SK-N-SH (cell line): Measurements from ENCODE around the gene CXXC1.

Experiments used
- EP300 ChIP-seq, 2 experiments: IDR thresholded peaks; 2 replicates each; pipeline versions ENCODE4 v1.4.0 to v1.6.1; 2012; ENCODE audit warnings: borderline replicate concordance in 1 of 2, low read depth in 1 of 2, low read length in 1 of 2
- EZH2phosphoT487 ChIP-seq: fragments of 200-600 bp; sonication (generic); IDR thresholded peaks from 2 replicates; pipeline ENCODE4 v1.6.1; 2017; ENCODE audit warnings: low read depth, mixed run types, mild to moderate bottlenecking, antibody characterized with exemption, moderate library complexity, borderline replicate concordance
- GATA2 ChIP-seq: sonication (generic); formaldehyde crosslinking; IDR thresholded peaks from 2 replicates; pipeline ENCODE4 v1.5.0; 2020; ENCODE audit warnings: mild to moderate bottlenecking, missing genetic modification reagents
- MAX ChIP-seq: IDR thresholded peaks from 2 replicates; pipeline ENCODE4 v1.4.0; 2012; ENCODE audit warnings: low read depth
- MEF2A ChIP-seq: IDR thresholded peaks from 2 replicates; pipeline ENCODE4 v1.4.0; 2012; ENCODE audit warnings: low read depth, borderline replicate concordance
- POLR2AphosphoS5 ChIP-seq: IDR thresholded peaks from 2 replicates; pipeline ENCODE4 v1.6.1; 2012; ENCODE audit warnings: low read depth, low read length
- RCOR1 ChIP-seq: fragments of 150-350 bp; IDR thresholded peaks from 2 replicates; pipeline ENCODE4 v1.6.1; 2017; ENCODE audit warnings: antibody characterized with exemption, low read length
- TEAD4 ChIP-seq: IDR thresholded peaks from 2 replicates; pipeline ENCODE4 v1.4.0; 2012; ENCODE audit warnings: mild to moderate bottlenecking, borderline replicate concordance; ENCODE audit not compliant: insufficient read depth
- YY1 ChIP-seq: IDR thresholded peaks from 2 replicates; pipeline ENCODE4 v1.4.0; 2012; ENCODE audit warnings: low read depth, mild to moderate bottlenecking
- TF ChIP-seq, protein P1 (sequence below): fragments of 200-600 bp; sonication (generic); IDR thresholded peaks from 2 replicates; pipeline ENCODE4 v1.6.1; 2017; ENCODE audit warnings: antibody characterized with exemption, mild to moderate bottlenecking, moderate library complexity
- TF ChIP-seq, protein P2 (sequence below): IDR thresholded peaks from 2 replicates; pipeline ENCODE4 v1.4.0; 2012; ENCODE audit warnings: low read depth, borderline replicate concordance

DNA sequence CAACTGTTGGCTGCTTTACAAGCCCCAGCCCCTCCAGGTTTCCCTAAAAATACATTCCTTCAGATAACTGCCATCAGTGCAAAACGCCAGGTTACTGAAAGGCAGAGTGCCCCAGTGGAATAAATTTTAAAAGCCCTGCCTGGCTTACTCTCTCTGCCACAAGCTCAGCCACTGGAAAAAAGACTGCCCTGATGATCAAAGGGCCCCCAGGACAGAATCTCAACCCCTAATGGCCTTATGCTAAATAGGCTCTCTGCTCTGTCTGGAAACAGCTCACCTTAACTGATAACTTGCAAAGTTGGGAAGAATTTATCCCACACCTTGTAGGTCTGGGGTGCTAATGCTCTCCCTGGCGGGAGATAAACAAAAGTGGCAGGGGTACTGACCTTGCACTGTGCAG lies 55.1 kb downstream of the CXXC1 start:
- TF ChIP-seq, protein P1, sequence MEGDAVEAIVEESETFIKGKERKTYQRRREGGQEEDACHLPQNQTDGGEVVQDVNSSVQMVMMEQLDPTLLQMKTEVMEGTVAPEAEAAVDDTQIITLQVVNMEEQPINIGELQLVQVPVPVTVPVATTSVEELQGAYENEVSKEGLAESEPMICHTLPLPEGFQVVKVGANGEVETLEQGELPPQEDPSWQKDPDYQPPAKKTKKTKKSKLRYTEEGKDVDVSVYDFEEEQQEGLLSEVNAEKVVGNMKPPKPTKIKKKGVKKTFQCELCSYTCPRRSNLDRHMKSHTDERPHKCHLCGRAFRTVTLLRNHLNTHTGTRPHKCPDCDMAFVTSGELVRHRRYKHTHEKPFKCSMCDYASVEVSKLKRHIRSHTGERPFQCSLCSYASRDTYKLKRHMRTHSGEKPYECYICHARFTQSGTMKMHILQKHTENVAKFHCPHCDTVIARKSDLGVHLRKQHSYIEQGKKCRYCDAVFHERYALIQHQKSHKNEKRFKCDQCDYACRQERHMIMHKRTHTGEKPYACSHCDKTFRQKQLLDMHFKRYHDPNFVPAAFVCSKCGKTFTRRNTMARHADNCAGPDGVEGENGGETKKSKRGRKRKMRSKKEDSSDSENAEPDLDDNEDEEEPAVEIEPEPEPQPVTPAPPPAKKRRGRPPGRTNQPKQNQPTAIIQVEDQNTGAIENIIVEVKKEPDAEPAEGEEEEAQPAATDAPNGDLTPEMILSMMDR = no peak
- TF ChIP-seq RCOR1 = no peak
- TF ChIP-seq EZH2phosphoT487 = no peak
- TF ChIP-seq POLR2AphosphoS5 = no peak
- no peak for TF ChIP-seq GATA2 (CRISPR knock-in tag)
- no peak for TF ChIP-seq YY1
- TF ChIP-seq MEF2A = no peak
- TF ChIP-seq TEAD4 = no peak
- TF ChIP-seq EP300 (IDR thresholded peaks at IDR 0.05; ENCODE audit: borderline replicate concordance in 1 of 2, low read depth in 1 of 2, low read length in 1 of 2) = no peak
- no peak for TF ChIP-seq MAX
- TF ChIP-seq, protein P2, sequence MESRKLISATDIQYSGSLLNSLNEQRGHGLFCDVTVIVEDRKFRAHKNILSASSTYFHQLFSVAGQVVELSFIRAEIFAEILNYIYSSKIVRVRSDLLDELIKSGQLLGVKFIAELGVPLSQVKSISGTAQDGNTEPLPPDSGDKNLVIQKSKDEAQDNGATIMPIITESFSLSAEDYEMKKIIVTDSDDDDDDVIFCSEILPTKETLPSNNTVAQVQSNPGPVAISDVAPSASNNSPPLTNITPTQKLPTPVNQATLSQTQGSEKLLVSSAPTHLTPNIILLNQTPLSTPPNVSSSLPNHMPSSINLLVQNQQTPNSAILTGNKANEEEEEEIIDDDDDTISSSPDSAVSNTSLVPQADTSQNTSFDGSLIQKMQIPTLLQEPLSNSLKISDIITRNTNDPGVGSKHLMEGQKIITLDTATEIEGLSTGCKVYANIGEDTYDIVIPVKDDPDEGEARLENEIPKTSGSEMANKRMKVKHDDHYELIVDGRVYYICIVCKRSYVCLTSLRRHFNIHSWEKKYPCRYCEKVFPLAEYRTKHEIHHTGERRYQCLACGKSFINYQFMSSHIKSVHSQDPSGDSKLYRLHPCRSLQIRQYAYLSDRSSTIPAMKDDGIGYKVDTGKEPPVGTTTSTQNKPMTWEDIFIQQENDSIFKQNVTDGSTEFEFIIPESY = no peak
